K562 (cell line): ENCODE data around the gene HINT2. TPM values are rescaled to one million over a fixed set of nuclear protein-coding genes. Genes with fewer than 3 reads are reported as not detected.

ENCODE experiments used
- BDP1 ChIP-seq: IDR thresholded peaks from 3 replicates; pipeline ENCODE4 v1.6.1; 2011; ENCODE audit not compliant: insufficient read length, insufficient read depth
- ESRRA ChIP-seq: fragments of 450-650 bp; IDR thresholded peaks from 2 replicates; pipeline ENCODE4 v1.6.1; 2014; ENCODE audit warnings: low read depth, mild to moderate bottlenecking, moderate library complexity, borderline replicate concordance
- MAFK ChIP-seq: IDR thresholded peaks from 2 replicates; pipeline ENCODE4 v1.6.1; 2011; ENCODE audit warnings: low read length, improper control_type of control experiment
- MCM7 ChIP-seq, 2 experiments: fragments of 450-650 bp; IDR thresholded peaks; 2 replicates each; pipeline ENCODE4 v1.6.1; 2016 to 2018
- MEIS2 ChIP-seq: fragments of 450-650 bp; IDR thresholded peaks from 2 replicates; pipeline ENCODE4 v1.6.1; 2014; ENCODE audit warnings: mild to moderate bottlenecking; ENCODE audit not compliant: partially characterized antibody
- MTA3 ChIP-seq: fragments of 450-650 bp; formaldehyde crosslinking; IDR thresholded peaks from 2 replicates; pipeline ENCODE4 v1.6.1; 2017; ENCODE audit warnings: mild to moderate bottlenecking, borderline replicate concordance
- NFE2 ChIP-seq: IDR thresholded peaks from 2 replicates; pipeline ENCODE4 v1.6.1; 2014; ENCODE audit warnings: antibody characterized with exemption, low read depth
- POU5F1 ChIP-seq: fragments of 150-350 bp; IDR thresholded peaks from 2 replicates; pipeline ENCODE4 v1.6.1; 2014; ENCODE audit warnings: borderline replicate concordance, low read length, low read depth, mild to moderate bottlenecking; ENCODE audit not compliant: partially characterized antibody
- RCOR1 ChIP-seq, 2 experiments: IDR thresholded peaks; 2 replicates each; pipeline ENCODE4 v1.6.1; 2012; ENCODE audit warnings: low read depth in 2 of 2, low read length in 2 of 2, borderline replicate concordance in 1 of 2, improper control_type of control experiment in 1 of 2
- XRCC4 ChIP-seq: IDR thresholded peaks from one replicate; pipeline ENCODE4 v1.6.1; 2011; ENCODE audit not compliant: insufficient read depth, insufficient read length; ENCODE audit errors: extremely low read depth
- ZHX1 ChIP-seq: fragments of 150-350 bp; conservative IDR thresholded peaks from 2 replicates; pipeline ENCODE4 v1.6.1; 2014; ENCODE audit warnings: low read length
- ZNF551 ChIP-seq: fragments of 250-450 bp; sonication (Bioruptor Pico); IDR thresholded peaks from 2 replicates; pipeline ENCODE4 v1.5.0; 2021; ENCODE audit warnings: mild to moderate bottlenecking, moderate library complexity
- polyA plus RNA-seq, 8 experiments: library from polyadenylated mRNA; depleted of rRNA in 4 of 8; stranded (reverse) in 5 of 8; unstranded in 3 of 8; fragments of >200 nt; fragmentation: Nextera tagmentation in 2 of 8; fragmentation: Illumina TruSeq in 1 of 8; extraction: Ambion mirVana in 2 of 8; extraction: Trizol in 1 of 8; gene quantifications; 2 replicates each; pipeline versions ENCODE4 v1.2.1 to v1.2.3, GENCODE V29; 2011 to 2014; ENCODE audit warnings: inconsistent platforms in 1 of 8, missing spikeins in 1 of 8
- total RNA-seq, 7 experiments: library from RNA; depleted of rRNA in 6 of 7; stranded (reverse); fragments of >200 nt in 6 of 7; fragmentation: Illumina TruSeq in 2 of 7; extraction: Trizol in 2 of 7; gene quantifications; 2 replicates each; pipeline versions ENCODE4 v1.2.1 to v1.2.3, GENCODE V29; 2011 to 2021; ENCODE audit warnings: low replicate concordance in 1 of 7
- TF ChIP-seq, protein P1 (sequence below): sonication (generic); formaldehyde crosslinking; IDR thresholded peaks from 2 replicates; pipeline ENCODE4 v1.9.0; 2022; ENCODE audit warnings: mild to moderate bottlenecking, missing genetic modification reagents

The HINT2 gene
- total and polyA plus RNA-seq, 9 of the 15 experiments (the other 6 are each of a cell fraction or from before 2014, with no cell fraction given): 5.6 to 44.1 (median 27.9) TPM

DNA sequence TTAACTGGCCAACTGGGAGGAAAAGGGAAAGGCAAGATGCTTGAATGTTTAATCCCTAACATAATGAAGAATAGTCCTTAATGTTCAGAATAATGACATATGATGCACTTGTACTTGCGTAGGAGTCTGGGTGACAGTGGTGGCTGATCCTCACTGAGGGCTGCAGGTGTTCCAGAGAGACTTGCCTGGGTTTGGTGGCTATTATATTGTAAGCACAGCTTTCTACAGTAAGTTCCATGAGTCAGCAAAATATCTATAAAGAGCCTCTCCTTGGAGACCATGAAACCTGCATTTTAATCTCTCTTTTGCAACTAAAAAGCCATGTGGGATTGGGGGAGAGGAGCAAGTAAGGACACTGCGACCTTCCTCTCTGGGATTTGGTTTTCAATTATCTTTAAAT is 25.3 kb downstream of the HINT2 start (continued):
- TF ChIP-seq ZHX1 (no peak), MTA3 (no peak), MEIS2 (no peak), BDP1 (no peak), RCOR1 (IDR thresholded peaks at IDR 0.05; ENCODE audit: borderline replicate concordance in 1 of 2, low read depth in 2 of 2, low read length in 2 of 2) (no peak), XRCC4 (no peak), ESRRA (no peak), POU5F1 (no peak), NFE2 (peak; percentile 56), MAFK (peak; percentile 92), MCM7 (IDR thresholded peaks at IDR 0.05) (no peak), ZNF551 (CRISPR knock-in tag) (no peak)
- TF ChIP-seq, protein P1, sequence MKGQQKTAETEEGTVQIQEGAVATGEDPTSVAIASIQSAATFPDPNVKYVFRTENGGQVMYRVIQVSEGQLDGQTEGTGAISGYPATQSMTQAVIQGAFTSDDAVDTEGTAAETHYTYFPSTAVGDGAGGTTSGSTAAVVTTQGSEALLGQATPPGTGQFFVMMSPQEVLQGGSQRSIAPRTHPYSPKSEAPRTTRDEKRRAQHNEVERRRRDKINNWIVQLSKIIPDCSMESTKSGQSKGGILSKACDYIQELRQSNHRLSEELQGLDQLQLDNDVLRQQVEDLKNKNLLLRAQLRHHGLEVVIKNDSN: no peak
